Activated T-helper 9 cell treated with anti-CD3 and anti-CD28 coated beads, Interleukin-2, amount 50 U/mL, for 16 hours (primary cell): Measurements from ENCODE around the gene SERPINA1.
"Not testable (repeated sequence)": the region's sequence is repeated elsewhere in the genome, so short reads cannot be mapped to it uniquely, and the experiment has no call there.

ENCODE experiments used
- DNase-seq: peaks from one replicate; pipeline ENCODE4 v3.0.0-alpha.2; 2020; ENCODE audit warnings: low read depth

Gene SERPINA1

DNA sequence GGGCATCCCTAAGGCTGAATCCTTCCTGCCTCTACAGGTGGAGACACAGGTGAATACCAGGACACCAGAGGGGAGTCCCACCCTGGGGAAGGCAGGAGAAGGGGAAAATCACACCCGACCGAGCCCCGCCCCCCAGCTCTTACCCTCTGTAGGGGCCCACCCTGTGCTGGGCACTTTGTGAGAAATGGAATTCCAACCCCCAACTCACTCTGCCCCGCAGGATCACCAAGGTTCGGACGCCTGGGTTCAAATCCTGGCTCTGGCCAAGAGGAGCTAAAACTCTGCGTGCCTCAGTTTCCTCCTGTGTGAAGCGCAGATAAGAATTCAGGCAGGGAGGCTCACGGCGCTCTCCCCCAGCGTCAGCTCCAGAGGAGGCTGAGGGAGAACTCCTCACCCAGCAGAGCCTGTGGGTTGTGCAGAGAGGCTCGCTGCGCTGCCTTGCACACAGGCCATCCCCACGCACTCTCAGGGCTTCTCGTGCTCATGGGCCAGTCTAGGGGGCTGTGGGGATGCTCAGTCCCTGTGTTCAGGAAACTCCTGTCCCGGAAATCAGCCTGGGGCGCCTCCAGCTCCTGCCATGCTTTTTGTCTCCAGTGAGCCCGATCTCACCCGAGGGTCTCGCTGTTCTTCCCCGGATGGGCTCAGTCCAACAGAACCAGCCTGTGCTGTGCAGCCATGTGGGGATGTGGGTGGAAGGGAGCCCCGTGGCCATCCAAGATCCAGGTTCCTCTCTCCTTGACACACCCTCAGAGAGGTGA lies 18.5 kb downstream of the SERPINA1 start:
- not testable (repeated sequence) for DNase-seq

DNA sequence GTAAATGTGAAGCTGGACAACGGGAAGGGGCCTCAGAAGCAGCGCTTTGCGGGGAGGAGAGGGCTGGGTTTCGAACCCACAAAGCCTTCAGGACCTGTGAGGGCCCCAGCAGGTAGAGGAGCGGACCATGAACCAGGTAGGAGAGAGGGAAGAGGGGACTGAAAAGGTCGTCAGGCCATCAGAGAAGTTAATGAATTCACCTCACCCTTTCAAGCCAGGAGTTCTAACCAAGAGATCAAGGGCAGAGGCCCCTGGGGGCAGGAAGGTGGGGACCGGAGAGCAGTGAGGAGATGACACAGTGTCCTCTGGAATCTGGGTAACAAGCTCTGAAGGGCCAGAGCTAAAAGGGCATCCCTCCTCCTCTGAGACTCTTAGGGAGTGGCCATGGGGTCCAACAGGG lies 19.4 kb downstream of the SERPINA1 start:
- no peak for DNase-seq

DNA sequence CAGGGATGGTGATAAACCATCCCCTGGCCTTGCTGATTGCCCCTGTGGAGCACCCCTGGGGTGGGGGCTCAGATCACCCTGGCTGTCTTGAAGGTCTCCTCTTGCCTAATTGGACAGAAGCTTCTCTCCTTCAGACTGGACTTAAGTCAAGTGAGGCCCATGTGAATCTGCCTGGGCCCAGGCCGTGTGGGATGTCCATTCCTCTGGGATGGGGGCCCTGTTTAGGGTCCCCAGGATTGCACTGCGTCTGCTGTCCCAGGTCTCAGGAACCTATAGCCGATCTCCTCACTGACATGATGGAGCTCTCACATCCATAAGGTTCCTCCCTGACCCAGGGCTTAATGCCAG lies 20.2 kb downstream of the SERPINA1 start:
- no peak for DNase-seq

DNA sequence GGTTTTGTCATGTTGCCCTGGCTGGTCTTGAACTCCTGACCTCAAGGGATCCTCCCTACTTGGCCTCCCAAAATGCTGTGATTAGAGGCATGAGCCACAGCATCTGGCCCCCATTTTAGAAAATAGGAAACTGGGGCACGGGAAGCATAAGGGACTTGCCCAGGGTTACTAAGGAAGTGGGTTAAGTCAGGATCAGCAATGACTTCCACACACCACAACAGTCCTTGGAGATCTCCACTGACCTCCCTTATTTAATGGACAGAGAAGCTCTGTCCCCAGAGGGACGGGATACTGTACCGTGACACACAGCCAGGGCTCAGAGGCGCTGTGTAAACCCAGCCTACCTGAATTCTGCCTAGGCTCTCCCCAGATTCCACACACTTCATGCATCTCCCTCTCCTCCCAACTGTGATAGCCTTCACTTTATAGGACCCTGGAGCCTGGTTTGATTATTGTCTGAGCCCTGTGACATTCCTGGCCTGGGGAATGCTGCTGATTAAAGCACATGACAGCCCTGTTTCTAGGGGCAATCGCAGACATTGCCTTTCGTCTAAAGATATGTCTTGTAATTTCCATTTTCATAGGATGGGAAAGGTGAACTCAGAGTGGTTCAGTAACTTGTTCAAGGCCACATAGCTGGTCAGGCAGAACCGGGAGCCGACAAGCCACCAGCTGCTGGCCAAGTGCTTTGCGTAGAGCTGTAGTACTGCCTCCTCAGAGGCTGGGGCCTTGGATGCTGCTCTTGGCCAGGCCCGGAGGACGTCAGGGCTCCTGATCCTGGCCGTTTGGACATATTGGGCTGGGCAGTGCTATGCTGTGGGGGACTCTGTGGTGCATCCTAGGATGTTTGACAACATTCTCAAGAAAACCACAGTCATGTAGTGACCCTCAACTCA lies 20.8 kb downstream of the SERPINA1 start:
- no peak for DNase-seq

DNA sequence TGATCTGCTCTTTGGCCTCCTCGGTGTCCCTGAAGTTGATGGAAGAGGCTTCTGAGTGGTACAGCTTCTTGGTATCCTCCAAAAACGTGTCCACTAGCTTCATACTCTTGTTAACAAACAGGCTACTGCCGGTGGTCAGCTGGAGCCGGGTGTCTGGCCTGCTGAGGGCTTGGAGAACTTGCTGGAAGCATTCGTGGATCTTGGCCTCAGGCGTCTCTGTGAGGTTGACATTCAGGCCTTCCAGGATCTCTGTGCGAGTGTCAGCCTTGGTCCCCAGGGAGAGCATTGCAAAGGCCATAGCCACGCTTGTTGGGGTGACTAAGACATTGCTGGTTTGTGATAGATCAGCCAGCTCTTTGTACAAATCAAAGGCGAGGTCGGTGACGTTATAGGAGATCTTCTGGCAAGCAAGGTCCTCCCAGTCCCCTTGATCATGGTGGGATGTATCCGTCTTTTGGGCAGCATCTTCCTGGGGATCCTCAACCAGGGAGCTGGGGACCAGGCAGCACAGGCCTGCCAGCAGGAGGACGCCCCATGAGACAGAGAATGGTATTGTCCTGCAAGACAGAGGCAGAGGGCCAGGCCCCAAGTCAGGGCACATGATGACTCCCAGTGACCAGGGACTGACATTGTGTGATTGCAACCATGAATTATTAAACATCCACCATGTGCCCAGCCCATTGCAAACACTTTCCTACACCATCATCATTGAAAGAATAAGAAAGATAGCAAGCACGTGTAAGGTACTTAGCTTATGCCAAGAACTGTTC lies 22.1 kb downstream of the SERPINA1 start, which contains the start of gene SERPINA2:
Gene SERPINA2 (minus strand): TSS at position 553 of the 770 bp plus-strand sequence.
- no peak for DNase-seq

DNA sequence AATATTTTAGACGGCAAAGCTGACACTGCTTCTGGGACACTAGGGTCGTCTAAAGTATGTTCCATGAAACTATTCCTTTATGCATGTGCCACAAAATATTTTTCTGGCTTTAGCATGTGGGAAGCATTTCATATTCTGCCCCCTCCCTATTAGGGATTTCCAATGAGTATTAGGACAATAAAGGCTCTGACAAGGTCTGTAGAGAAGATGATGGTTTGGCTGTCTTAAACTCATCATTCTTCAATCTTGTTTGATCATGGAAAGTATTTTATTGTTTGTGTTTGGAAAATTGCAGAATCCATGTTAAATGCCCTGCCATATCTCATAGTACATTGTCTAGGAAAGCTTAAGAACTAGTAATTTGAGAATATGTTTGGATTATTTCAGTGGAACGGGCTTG lies 22.8 kb downstream of the SERPINA1 start:
- no peak for DNase-seq

DNA sequence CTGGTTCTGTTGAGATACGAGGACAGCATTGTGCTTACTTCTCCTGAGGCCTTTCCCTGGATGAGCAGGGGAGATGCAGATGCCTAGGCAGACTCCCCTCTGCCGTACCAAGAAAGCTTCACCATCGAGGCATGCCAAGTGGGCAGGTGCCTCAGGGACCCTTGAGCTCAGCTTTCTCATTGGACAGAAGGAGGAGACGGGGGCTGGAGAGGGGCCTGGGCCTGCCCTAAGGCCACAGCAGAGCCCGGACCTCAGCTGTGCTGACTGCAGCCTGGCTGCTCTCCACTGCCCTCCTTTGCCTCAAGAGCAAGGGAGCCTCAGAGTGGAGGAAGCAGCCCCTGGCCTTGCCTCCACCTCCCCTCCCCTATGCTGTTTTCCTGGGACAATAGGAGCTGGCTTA lies 23.4 kb downstream of the SERPINA1 start:
- DNase-seq, result no peak

DNA sequence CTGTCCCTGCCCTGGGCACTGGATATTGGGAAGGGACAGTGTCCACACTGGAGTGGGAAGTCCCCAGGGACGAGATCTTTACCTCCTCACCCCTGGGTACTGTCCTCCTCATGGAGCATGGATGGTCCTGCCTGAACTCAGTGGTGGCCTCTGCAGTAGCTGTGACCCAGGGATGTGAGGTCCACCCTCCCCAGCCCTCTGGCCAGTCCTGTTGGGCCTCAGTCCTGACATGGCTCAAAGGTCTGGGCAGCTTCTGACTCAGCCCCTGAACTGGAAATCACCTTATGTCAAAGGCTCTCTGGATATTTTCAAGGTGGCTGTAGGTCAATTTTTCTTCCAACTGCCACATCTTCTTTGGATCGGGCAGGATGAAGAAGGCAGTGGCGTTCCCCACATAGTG lies 24.4 kb downstream of the SERPINA1 start:
- DNase-seq, result no peak

DNA sequence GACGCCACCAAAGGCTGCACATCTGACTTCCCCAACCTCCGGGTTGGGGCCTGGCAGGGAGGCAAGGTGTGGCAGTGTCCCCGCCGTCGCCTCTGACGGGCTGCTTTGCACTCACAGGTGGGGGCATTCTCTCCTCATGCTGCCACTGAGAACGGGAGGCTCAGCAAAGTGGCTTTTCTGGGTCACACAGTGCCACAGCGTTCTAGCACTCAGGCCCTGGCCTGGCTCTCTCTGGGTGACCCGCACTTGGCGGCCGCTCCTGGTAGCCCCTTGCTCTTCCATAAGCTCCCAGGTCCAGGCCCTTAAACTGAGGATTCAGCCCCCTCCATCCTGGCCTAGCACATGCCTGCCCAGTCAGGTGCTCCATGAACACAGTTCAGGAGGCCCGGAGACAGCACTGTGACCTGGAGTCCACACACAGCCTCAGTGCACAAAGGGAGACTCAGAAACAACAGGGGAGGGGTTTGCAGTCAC lies 25.2 kb downstream of the SERPINA1 start:
- no peak for DNase-seq

DNA sequence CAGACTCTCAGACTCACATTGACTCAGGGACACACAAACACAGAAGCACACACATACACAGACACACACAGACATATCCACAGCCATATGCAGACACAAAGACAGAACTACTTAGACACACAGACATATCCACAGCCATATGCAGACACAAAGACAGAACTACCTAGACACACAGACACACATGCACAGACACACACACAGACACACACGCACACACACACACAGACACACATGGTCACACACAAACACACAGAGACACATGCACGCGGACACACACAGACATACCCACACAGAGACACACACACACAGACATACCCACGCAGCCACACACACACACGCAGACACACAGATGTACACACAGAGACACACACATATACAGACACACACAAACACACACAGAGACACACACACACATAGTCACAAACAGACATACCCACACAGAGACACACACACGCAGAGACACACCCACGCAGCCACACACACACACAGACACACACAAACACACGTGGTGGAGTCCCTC lies 25.7 kb downstream of the SERPINA1 start:
- DNase-seq, result no peak

DNA sequence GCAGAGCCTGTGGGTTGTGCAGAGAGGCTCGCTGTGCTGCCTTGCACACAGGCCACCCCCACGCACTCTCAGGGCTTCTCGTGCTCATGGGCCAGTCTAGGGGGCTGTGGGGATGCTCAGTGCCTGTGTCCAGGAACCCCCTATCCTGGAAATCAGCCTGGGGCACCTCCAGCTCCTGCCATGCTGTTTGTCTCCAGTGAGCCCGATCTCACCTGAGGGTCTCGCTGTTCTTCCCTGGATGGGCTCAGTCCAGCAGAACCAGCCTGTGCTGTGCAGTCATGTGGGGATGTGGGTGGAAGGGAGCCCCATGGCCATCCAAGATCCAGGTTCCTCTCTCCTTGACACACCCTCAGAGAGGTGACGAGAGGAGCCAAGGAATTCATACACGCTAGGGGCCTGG lies 26.7 kb downstream of the SERPINA1 start:
- DNase-seq, result no peak

DNA sequence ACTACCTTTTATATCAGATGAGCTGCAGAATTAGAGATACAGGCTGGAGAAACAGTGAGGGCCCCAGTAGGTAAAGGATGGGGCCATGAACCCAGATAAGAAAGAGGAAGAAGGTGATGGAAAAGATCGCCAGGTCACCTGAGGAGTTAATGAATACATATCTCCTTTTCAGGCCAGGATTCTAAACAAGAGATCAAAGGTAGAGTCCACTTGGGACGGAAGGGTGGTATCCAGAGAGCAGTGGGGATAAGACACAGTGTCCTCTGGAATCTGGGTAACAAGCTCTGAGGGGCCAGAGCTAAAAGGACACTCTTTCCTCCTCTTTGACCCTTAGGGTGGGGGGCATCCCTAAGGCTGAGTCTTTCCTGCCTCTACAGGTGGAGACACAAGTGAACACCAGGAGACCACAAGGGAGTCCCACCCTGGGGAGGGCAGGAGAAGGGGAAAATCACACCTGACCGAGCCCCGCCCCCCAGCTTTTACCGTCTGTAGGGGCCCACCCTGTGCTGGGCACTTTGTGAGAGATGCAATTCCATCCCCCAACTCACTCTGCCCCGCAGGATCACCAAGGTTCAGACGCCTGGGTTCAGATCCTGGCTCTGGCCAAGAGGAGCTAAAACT lies 27.3 kb downstream of the SERPINA1 start:
- DNase-seq, result no peak

DNA sequence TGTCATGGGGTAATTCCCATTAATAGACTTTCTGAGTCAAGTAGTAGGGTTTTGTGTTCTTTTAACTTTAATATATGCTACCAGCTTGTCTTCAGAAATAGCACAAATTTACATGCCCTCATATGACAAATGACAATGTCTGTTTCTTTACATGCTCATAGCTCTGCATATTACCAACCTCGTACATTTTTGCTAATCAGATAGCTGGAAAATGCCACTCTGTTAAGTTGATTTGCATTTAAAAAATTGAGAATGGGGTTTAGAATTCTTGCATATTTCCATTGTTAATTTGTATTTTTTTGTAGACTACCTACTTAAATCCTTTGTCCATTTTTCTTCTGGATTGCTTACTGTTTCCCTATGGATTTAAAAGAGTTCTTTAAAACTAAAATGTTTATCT lies 31.2 kb downstream of the SERPINA1 start:
- no peak for DNase-seq

DNA sequence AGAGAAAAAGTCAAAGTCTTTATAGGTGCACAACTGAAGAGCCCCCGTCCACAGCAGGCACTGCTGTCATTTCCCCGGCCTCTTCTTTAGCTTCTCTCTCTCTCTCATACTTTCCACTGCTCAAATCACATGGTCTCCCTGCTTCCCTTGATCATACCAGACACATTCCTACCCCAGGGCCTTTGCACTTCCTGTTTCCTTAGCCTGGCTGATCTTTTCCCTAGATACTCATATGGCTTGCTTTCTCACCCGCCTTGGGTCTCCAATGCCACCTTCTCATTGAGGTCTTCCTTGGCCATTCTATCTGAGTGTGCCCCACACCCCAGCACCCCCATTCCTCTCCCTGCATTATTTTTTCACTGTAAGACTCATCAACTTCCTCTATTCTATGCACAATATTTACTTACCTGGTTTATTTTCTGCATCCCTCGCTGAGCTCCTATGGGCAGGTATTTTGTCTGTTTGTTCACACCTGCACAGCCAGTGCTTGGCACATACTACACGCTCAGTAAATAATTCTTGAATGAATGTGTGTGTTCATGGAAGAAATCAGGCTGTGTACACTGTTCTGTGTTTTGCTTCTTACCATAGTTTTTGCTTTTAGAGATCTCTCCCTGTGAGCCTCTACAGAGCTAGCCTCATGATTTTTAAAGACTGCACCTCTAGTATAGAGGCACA lies 31.9 kb downstream of the SERPINA1 start:
- DNase-seq, result no peak

DNA sequence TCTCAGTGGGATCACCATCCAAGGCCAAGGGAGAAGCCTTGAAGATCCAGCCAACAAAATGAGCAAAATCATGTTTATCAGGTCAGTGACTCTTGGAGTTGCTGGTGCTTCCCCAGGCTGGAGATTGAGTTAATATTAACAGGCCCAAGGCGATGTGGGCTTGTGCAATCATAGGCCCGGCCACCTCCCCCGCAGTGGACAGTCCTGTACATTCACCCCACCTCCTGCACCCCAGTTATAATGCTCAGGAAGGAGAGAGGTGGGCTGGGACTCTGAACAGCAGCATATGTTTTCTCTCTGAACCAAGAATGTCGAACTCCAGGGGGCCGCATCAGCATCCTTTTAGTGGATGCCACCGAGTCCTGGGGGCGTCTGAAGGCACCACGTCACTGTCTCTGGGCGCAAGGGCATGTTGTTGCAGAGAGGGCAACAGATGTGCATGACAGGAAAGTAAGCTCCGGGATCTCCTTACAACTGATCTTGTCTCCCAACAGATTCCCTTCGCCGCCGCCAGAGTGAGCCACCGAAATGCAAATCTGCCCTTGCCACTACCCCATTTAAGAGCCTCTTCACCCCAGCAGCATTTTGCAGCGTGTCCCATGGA lies 33.1 kb downstream of the SERPINA1 start:
- DNase-seq, result no peak

DNA sequence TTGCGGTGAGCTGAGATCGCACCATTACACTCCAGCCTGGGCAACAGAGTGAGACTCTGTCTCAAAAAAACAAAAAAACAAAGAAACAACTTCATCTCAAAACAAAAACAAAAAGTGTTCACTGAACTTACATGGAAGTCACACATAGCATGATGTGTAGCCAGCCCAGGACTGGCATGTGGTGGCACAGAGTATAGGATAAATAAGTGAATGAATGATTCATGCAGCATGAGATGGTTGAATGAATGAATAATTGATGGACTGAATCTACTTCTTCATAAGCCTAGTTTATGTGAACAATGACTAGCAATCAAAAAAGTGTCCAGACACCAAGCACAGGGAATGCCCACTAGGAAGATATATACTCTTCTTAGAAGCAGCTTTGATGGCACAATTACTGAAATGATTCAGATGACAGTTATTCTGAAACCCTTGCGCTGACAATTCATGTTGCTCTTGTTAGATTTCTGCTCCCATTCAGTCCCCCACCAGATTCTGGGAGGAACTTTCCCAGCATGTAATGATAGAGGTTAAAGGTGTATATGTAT lies 33.7 kb downstream of the SERPINA1 start:
- DNase-seq, result no peak

DNA sequence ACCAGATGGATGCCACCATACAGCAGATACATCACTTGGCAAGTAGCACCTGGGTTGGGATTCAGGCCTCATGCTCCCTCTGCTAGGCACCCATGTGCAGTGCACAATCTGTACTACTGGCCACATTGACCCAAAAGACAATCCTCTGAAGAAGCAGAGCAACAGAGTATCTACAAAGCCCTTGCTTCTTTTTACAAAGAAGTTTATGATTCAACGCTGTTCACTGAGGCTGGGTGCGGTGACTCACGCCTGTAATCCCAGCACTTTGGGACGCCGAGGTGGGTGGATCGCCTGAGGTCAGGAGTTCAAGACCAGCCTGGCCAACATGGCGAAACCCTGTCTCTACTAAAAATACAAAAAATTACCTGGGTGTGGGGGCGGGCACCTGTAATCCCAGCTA lies 34.2 kb downstream of the SERPINA1 start:
- DNase-seq, result not testable (repeated sequence)

DNA sequence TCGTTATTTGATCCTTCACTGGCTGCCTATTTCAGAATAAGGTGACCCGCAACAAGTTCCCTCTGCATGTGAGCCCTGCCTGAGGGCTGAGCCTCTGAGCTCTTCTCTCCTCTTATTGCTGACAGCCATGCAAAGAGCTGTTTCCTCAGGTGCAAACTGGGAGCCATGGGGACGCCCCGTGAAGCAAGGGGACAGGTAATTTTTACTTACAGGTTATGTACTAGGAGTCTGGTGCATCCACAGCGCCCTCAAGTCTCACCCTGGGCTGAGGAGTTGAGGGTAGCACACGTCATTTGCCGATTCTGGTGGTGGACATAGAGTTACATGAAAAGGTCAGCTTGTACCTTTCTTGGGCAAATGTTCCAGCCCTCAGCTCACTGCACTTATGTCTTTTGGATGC lies 39.1 kb downstream of the SERPINA1 start:
- no peak for DNase-seq

DNA sequence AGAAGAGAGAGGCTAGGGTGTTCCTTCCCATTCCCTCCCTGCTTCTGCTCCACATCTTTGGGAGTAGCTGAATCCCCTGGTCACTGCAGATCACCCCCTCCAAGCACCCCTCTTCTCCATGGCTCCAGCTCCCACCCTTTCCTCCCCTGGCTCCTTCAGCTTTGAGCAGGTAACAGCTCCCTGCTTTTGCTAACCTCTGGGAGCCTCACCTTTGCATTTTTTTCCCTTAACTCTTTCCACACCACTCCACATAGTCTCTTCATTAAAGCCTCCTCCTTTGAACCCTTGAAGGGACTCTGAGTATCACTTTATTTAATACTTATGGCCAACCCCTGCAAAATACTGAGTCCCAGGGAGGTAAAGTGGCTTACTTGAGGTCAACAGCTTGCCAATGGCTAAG lies 39.6 kb downstream of the SERPINA1 start:
- no peak for DNase-seq

DNA sequence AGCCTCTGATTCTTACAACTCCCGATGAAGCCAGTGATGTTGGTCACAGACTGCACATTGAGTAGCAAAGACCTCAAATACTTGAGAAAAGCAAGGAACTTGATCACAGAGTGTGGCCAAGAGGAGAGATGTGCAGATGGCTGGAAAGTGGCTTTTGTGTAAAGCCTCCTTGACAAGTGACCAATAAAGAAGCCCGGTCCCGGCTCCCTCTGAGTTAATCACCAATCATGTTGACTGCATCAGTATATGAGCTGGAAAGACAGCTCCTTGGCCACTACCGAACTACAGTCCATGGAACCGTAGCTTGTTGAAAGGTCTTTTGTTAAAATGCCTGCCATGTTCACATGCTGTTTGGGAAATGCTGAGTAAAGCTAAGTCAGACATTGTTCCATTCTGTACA lies 41.6 kb downstream of the SERPINA1 start:
- DNase-seq, result no peak
